HG03103 (cell line): Measurements from ENCODE around the gene LDAH.
A peak's percentile ranks its signal among the peaks of the same experiment; 100 is the strongest.
"Not testable (repeated sequence)": the region's sequence is repeated elsewhere in the genome, so short reads cannot be mapped to it uniquely, and the experiment has no call there.

ENCODE experiments used
- ATAC-seq: cut with Tn5 transposase; IDR thresholded peaks from one replicate; pipeline ENCODE4 v1.9.1; 2021; ENCODE audit warnings: low read depth; ENCODE audit not compliant: unreplicated experiment

LDAH gene

GRCh38 chr2:20793944-20794343, 29.0 kb downstream of the LDAH start:
- ATAC-seq = not testable (repeated sequence)

GRCh38 chr2:20781656-20782265, 41.1 kb downstream of the LDAH start:
- ATAC-seq = peak; percentile 52

GRCh38 chr2:20771299-20771698, 51.6 kb downstream of the LDAH start:
- no peak for ATAC-seq

GRCh38 chr2:20766798-20767644, 55.9 kb downstream of the LDAH start:
- no peak for ATAC-seq

- ATAC-seq = no peak
Observed at GRCh38 chr2:20766213-20766612, 56.7 kb downstream of the LDAH start.

GRCh38 chr2:20762945-20763683, 59.8 kb downstream of the LDAH start:
- ATAC-seq = no peak

- ATAC-seq = no peak
Observed at GRCh38 chr2:20759487-20759886, 63.4 kb downstream of the LDAH start.

GRCh38 chr2:20758997-20759396, 63.9 kb downstream of the LDAH start:
- no peak for ATAC-seq

GRCh38 chr2:20757405-20758090, 65.4 kb downstream of the LDAH start:
- no peak for ATAC-seq

GRCh38 chr2:20755132-20755800, 67.6 kb downstream of the LDAH start:
- no peak for ATAC-seq

GRCh38 chr2:20752293-20752692, 70.6 kb downstream of the LDAH start:
- no peak for ATAC-seq

GRCh38 chr2:20747317-20747716, 75.6 kb downstream of the LDAH start:
- no peak for ATAC-seq

GRCh38 chr2:20745924-20746555, 76.9 kb downstream of the LDAH start:
- no peak for ATAC-seq

- ATAC-seq = peak; percentile 94
Observed at GRCh38 chr2:20744366-20745335, 78.2 kb downstream of the LDAH start.

- ATAC-seq = no peak
Observed at GRCh38 chr2:20738772-20739171, 84.1 kb downstream of the LDAH start.

GRCh38 chr2:20737505-20737904, 85.4 kb downstream of the LDAH start:
- ATAC-seq = peak; percentile 99

- no peak for ATAC-seq
Observed at GRCh38 chr2:20728114-20728758, 94.7 kb downstream of the LDAH start.

GRCh38 chr2:20726913-20727312, 96.0 kb downstream of the LDAH start:
- no peak for ATAC-seq
